Esophagus muscularis mucosa (tissue), 2 donors: ENCODE measurements around the gene KCNJ10.

ENCODE experiments used
- POLR2A ChIP-seq: fragments of 450-650 bp; IDR thresholded peaks from one replicate; pipeline ENCODE4 v1.6.1; 2017; ENCODE audit warnings: antibody characterized with exemption, moderate library complexity, mild to moderate bottlenecking, low read depth
- POLR2AphosphoS5 ChIP-seq, 2 donors: sonication (generic); formaldehyde crosslinking; IDR thresholded peaks; one replicate each; pipeline ENCODE4 v1.6.1; 2017; ENCODE audit warnings: antibody characterized with exemption in 2 of 2

DNA sequence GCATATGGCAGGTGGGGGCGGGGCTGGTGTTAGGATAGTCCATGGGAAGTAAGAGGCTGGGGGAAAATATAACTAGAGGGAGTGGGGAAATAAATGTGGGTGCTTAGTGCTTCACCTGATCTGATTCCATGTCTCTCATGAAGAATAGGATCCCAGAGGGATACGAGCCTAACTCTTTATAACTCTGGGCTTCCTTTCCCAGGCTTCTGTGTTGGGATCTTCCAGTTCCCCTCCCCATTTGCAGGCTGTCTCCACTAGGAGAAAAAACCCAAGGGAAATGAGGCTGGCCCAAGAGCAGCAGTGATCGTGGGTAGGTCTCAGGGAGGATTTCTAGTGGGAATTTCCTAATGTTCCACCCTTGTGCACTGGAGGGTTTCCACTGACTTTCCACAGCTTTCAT is 13.0 kb upstream of the KCNJ10 start:
- TF ChIP-seq POLR2A: no peak
- no peak for TF ChIP-seq POLR2AphosphoS5 (IDR thresholded peaks at IDR 0.05)
